SK-N-DZ (cell line): ENCODE data around the gene HGD.

Experiments
- DNase-seq: peaks from one replicate; pipeline ENCODE4 v3.0.0-alpha.2; 2015; ENCODE audit warnings: low spot score
- small RNA-seq, 2 experiments: library from RNA; depleted of rRNA; stranded (forward); fragments of <200 nt; gene quantifications; one replicate each; pipeline ENCODE3, GENCODE V24; 2014

HGD gene

DNA sequence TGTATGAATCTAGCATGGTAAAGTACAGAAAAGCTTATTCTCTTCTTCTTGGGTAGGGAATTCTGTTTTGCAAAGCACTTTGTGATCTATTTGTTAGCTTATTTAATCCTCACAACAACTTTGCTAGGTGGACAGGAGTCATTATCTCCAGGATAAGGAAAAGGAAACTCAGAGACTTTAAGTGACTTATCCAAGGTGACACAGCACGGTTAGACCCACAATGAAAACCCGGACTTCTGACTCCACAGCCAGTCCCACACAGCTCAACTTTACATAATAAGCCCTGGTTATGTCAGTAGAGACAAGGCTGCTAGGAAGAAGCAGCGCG lies 86.3 kb downstream of the HGD start:
- DNase-seq, result no peak

DNA sequence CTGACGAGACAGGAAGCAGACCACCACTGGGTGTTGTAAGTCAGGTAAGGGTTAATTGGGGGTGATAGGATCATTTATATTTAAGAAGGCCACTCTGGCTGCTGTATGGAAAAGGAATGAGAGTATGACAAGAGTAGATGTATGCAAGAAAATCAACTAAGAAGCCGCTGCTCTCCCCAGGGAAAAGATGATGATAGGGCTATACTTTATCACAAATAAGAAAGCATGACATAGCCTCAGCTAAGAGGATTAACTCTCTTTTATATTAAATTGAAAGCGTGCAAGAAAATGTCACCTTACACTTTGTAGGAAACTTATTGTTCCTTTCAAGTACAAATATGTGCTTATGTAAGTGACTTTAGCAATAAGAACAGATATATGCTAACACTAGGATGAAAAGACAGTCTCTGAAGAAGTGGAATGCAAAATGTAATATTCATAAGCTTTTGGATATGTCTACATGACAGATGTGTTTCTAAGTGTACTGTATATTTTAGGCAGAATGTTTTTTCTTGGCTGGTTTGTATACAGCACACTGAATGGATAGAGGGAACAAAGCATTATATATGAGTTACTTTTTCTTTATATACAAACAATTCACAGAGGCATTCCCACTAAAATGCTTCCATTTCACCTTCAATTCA lies 94.6 kb downstream of the HGD start:
- peak; percentile 31 for DNase-seq

Small RNA genes within 50 kb of the gene (small RNA-seq; reads per million reads assigned to genes)
- gene MTCO1P29, result 0 reads per million in 2 experiments
- 0 reads per million in 2 experiments for gene MTCO2P29
